HG03280 (cell line): ENCODE measurements around the gene BTNL3.

Experiments used
- ATAC-seq: cut with Tn5 transposase; IDR thresholded peaks from one replicate; pipeline ENCODE4 v1.9.1; 2021; ENCODE audit warnings: mild to moderate bottlenecking, moderate library complexity; ENCODE audit not compliant: unreplicated experiment

The BTNL3 gene

DNA sequence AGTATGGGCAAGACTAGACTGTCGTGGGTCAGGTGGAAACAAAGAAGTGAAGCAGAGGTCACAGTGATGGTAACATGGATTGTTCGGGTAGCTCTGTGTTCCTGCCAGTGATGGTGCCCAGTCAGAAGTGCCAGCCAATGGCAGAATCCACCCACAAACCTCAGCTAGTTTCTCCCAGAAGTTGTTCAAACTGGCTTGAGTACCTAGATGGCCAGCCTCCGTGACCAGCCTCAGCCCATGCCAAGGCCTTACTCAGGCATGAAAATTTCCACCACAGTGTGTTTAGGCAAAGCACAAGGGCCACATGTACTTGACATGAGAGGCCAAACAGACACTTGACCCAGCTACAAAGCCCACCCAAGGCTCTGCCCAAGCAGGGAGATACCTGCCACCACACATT, 32.0 kb downstream of the BTNL3 start:
- ATAC-seq, result no peak

- ATAC-seq, result no peak
These were observed 35.8 kb downstream of the BTNL3 start for GRCh38 chr5:181024245-181025064.

GRCh38 chr5:181027452-181028031, 38.9 kb downstream of the BTNL3 start:
- no peak for ATAC-seq

DNA sequence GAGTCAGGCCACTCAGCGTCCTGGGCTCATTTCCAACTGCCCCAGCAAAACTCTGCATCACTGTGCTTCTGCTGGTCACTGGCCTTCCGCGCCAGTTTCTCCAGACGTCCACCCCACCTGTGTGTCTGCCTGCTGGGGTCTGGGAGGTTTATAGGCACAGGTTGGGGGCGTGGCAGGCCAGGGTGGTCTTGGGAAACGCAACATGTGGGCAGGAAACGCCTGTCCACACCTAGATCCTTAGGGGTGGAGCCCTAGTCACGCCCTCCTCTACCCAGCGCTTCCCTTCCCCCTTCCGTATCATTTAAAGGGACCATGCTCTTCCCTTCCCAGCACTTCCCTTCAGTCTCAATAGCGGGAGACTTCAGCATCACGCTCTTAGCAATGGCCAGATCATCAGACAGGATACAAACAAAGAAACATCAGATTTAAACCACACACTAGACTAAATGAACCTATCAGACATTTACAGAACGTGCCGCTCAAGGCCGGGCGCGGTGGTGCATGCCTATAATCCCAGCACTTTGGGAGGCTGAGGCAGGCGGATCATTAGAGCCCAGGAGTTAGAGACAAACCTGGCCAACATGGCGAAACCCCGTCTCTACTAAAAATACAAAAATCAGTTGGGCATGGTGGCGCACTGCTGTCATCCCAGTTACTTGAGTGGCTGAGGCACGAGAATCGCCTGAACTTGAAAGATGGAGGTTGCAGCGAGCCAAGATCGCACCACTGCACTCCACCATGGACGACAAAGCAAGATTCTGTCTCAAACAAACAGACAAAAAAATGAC, 39.6 kb downstream of the BTNL3 start:
- no peak for ATAC-seq

DNA sequence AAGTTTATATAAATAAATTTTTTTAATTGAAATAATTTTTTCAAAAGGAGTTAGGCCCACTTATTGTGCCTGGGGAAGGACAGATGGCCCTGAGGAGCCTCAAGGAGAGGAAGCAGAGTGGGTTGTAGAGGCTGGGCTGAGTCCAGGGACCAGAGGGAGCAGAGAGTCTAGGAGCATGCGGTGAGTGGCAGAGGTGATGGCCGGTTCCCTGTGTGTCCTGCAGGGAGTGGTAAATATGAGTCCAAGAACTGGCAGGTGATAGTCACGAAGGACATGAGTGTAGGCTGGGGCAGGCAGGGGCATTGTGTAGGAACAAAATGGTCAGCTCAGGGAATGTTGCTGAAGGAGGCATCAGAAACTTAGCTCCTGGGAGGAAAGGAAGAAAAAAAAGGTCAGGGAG, 43.1 kb downstream of the BTNL3 start:
- ATAC-seq, result no peak

DNA sequence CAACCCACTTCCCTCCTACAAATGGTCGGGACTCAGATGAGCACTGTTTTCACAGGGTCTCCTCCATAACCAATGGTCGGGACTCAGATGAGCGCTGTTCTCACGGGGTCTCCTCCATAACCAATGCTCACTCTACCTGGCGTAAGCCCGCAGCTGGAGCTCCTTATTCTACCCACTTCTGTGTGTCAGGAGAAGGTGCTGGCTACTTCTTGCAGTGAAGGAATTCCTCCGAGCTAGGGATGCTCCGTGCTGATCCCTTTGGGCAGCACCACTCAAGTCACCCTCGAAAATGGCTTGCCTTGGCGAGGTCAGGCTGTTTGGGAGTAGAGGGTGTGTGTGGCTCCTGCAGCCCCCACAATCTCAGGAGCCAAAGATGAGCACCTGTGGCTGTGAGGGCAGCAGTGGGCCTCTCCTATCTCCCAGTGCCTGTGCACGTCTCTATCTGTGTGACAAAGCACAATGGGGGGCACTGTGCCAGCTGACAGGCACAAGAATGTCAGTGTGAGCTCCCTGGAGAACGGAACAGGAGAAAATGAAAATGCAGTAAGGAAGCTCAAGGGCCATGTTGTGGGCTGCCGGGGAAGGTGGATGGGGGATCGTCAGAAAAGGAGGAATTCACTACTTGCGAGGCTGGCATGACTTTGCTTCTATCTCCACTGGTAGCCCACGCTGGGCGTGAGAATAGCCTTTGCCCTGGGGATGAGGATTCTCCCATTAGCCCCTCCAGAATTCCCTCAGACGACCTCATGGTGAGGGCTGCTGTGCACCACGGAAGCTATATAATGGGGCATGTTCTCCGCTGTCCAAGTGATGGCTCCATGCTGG, 47.6 kb downstream of the BTNL3 start:
- ATAC-seq, result no peak

- no peak for ATAC-seq
These were observed 48.2 kb downstream of the BTNL3 start for GRCh38 chr5:181036816-181037364.

DNA sequence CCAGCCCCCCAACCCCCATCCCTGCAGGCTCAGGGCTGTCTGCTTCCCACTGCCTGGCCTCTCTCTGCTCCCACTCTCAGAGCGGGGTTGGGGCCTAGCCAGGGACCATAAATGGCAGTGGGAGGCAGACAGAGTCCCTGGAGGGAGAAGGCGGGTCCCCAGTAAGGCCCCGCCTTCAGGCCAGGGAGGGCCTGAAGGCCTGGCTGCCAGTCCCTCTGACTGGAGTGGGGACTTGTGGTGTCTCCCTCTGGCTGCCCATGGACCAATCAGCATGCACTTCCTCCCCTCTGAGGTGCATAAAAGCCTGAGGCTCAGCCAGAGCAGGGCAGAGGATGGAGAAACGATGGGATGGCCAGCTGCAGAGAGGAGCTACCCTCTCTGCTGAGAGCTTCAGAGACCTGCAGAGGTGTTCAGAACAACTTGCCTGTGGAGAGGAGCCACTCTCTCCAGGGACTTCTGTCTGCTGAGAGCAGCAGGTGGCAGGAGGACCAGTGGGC, 48.8 kb downstream of the BTNL3 start:
- no peak for ATAC-seq

GRCh38 chr5:181039471-181039870, 50.8 kb downstream of the BTNL3 start:
- no peak for ATAC-seq

DNA sequence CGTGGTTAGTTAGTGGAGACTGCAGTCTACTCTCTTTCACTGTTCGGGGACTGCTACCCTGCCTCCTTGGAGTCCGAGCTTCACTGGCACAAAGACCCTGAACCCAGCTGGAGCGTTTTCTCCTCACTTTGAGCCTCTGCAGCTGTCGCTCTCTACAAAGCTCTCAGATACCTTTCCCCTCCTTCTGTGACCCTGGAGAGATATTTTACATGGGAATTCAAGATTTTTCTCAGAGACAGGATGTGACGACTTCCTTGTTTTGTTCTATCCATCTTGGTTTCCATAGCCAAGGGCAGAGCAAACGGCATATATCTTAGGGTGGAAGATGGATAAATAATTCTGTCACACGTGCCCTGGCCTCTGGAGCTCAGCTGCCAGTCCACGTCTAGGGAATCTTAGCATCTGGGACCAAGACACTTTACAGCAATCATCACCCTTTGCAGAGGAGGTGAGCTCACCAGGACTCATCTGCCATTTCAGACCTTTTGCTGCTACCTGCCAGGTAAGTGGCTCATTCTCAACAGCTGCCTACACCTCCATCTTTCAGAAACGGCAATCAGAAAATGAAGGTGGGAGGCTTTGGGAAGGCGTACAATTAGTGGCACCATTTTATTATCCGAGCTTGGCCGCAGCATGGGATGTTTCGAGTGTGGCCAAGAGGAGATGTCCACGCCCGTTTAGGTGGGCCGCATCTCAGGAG, 51.4 kb downstream of the BTNL3 start, which contains the start of gene BTNL9:
TSS of gene BTNL9 (plus strand) at position 336 of the 700 bp plus-strand sequence. CDS start 5,224 bp downstream, outside the sequence.
- no peak for ATAC-seq

DNA sequence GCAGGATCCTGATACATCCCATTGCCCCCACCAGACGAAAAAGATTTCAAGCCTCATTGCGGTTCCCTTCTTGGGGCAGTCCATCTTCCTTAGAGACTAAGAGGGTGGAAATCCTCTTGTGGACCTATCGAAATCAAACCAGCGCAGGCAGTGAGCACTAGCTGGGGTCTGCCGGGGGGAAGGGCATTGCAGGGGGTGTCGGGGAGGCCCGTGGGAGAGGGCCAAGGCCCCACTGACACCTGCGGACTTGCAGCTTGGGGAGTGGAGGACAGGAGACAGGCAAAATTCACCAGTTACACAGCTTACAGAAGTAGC, 51.9 kb downstream of the BTNL3 start:
- no peak for ATAC-seq

- ATAC-seq, result no peak
These were observed 52.4 kb downstream of the BTNL3 start for GRCh38 chr5:181041043-181041442.

GRCh38 chr5:181042036-181042713, 53.5 kb downstream of the BTNL3 start:
- no peak for ATAC-seq

DNA sequence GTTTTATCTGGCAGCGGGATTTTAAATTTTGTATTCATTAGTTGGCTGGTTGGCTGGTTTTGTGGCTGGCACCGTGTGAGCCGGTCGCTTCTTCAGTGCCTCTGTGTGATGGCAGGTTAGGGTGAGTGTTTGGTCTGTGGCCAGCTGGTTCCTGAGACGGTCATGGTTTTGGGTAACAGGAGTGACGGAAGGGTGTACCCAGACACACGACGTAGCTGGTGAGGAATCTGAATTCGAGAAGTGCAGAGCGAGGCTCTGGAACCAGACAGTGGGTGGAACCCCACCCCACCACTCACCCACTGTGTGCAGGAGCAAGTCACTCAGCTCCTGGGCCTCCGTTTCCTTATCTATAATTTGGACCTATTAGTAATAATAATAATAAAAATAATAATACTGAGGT, 54.1 kb downstream of the BTNL3 start:
- no peak for ATAC-seq

DNA sequence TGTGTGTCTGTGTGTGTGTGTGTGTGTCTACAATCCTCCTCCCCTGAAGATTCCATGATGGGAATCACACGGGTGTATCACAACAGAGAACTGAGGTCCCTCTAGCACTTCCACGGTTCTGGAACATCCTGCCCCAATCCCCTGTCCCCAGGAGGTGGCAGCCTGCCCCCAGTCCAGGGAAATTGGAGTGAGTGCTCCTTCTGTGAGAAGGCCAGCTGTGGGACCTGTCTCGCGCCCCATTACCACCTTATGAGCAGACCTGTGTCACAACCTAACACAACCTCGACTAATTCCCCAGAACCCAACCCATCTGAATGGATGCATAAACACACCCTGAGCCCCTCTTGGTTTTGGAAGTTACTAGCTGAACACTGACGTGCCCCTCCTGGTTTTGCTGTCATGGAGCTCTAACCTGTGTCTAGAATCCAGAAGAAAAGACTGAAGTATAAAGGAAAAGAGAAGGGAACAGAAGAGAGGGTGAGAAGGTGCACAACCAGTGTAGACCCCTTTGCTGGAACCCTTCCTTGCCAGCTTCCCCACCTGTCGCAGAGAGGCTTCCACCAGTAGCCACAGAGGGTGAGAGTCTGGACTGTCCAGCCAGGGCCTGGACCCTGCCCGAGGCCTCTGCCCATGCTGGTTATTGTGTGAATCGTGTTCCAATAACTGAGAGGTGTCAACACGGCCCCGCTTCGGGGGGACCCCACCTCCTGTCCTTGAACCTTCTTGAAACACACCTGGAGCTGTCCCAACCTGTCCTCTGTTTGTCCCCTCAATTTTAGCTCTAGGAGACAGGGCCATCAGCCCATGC, 54.8 kb downstream of the BTNL3 start:
- no peak for ATAC-seq

DNA sequence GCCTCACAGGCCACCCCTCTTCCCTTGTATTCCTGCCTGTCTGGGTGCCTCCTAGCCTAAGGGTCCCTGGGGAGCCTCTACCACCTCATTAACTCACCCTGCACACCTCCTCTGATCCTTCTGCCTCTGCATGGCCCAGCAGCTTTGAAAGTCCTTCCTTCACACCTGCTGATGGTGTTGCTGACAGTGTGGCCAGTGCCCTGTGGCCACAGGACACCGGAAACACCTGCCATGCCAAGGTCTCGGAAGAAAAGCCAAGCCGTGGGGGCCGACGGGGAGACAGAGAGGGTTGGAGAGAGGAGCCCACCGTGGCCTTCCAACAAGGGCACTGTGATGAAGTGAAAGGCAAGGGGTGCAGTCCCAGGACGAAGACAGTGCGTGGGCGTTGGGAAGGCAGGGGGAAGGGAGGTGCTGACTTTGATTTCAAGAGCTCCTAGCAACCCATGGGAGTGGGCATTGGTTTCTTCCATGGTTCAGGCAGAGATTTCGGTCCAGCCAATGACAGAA, 55.5 kb downstream of the BTNL3 start:
- no peak for ATAC-seq

DNA sequence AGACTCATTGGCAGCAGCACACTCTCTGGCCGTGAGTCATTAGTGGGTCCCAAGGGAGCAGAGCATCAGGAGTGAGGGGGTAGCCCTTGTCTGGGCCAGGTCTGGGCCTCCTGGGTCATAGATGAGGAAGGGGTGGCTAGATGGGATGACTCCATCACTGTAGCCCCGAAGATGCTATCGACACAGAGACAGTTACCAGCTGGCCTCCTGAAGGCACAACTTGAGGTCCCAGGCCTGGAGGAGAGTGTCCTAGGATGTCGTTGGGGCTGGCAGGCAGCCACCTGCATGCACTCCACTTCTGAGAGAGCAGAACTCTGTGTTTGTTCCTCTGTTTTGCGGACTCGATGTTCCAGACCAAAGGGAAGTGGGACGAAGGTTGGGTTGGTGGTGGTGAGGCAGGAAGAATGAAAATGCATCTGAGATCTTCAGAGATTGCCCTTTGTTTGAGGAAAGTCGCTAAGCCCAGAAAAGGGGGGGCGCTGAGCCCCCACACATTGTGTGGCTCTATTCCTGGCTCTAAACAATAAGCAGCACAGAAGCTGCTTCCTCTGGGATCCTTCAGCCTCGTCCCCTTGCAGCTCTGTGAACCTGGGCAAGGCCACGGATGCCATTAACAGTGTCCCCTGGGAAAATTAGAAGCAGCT, 56.1 kb downstream of the BTNL3 start:
- no peak for ATAC-seq

- no peak for ATAC-seq
These were observed 56.7 kb downstream of the BTNL3 start for GRCh38 chr5:181045316-181045715.
